ENCODE results near the gene MBD3L2B. TPM values are rescaled to one million over a fixed set of nuclear protein-coding genes. Genes with fewer than 3 reads are reported as not detected.

Gene MBD3L2B
- total and polyA plus RNA-seq, 9 of the 15 experiments (the other 6 are each of a cell fraction or from before 2014, with no cell fraction given) = not detected

DNA sequence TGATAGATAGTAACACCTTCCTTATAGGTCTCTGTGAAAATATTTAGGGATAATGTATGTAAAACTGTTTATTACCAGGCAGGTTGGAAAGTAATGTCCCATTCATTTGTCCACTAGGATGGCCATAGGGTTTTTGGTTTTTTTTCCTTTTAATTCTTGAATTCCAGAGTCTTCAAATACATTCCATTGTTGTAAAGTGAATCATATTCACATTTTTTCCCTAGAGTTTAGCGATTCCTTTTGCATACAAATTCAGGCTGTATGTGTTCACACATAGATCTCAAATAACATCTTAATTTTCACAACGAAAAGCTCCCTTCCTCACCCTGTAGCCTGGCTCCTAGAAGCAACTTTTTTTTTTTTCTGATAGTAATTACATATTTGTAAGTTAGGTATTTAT is 46.5 kb upstream of the MBD3L2B start:
- ChIA-PET POLR2A (no interaction called here), CTCF (ENCODE audit: low intra/inter-chr PET ratio) (no interaction called here)
- Histone ChIP-seq H3K79me2 (ENCODE audit: control insufficient read depth, insufficient read depth, low read length) (peaks cover 13% of the 10 kb centered on the region), H3K4me2 (ENCODE audit: insufficient read depth, low read length) (no peak overlapping the region), H3K9me1 (ENCODE audit: control insufficient read depth, insufficient read depth, low read length) (no peaks in the 10 kb centered on the region), H3K36me3 (ENCODE audit: control insufficient read depth, insufficient read depth, low read length) (peaks cover 19% of the 10 kb centered on the region), H3K27me3 (ENCODE audit: control insufficient read depth in 2 of 2, insufficient read depth in 2 of 2, low read length in 2 of 2) (no peaks in the 10 kb centered on the region), H3K4me3 (no peak overlapping the region), H3K4me1 (replicated peaks in 1 of 2; ENCODE audit: control insufficient read depth in 2 of 2, insufficient read depth in 2 of 2, low read length in 2 of 2) (peaks cover 3 to 8% of the 10 kb centered on the region in 2 experiments; a peak in 2 of 5 replicates), H2AFZ (ENCODE audit: low read depth, low read length) (no peak overlapping the region), H4K20me1 (replicated peaks; ENCODE audit: control insufficient read depth, insufficient read depth, low read length) (no peaks in the 10 kb centered on the region), H3K9ac (ENCODE audit: insufficient read depth in 1 of 2, low read depth in 2 of 2, low read length in 2 of 2) (no peak overlapping the region), H3K9me3 (replicated peaks; ENCODE audit: control insufficient read depth, insufficient read depth, low read depth, low read length) (no peaks in the 10 kb centered on the region), H3K27ac (ENCODE audit: extremely low read depth, low read depth, low read length) (no peak overlapping the region)
- intact Hi-C loops (cut with micrococcal nuclease) (no loop called here), in situ Hi-C loops (cut with MboI) (loop anchor here (5.0 kb wide), 1 partner anchor 40 kb away; no protein-coding TSS in a partner anchor)
- ATAC-seq (no peak), FAIRE-seq (no peak), DNase-seq (ENCODE audit: extremely low read depth in 1 of 4, low spot score in 3 of 4) (no peak)
- 41% methylated on average over 2 of the region's 2 CpGs for WGBS (ENCODE audit: insufficient coverage, low coverage, missing lambda C conversion rate)
- no TSS peak for BruUV-seq (replicated peaks)
- TF ChIP-seq MEIS2 (IDR thresholded peaks at IDR 0.05; ENCODE audit: partially characterized antibody) (no peak), HDAC2 (IDR thresholded peaks at IDR 0.05) (no peak), ZNF175 (CRISPR knock-in tag; IDR thresholded peaks at IDR 0.05; ENCODE audit: low read depth) (no peak), ZNF253 (CRISPR knock-in tag; conservative IDR thresholded peaks at IDR 0.05) (no peak), ZNF696 (CRISPR knock-in tag; conservative IDR thresholded peaks at IDR 0.05) (no peak), RFX5 (IDR thresholded peaks at IDR 0.05; ENCODE audit: low read depth, low read length) (no peak), KLF6 (CRISPR knock-in tag; IDR thresholded peaks at IDR 0.05; ENCODE audit: borderline replicate concordance) (no peak), ZNF75A (CRISPR knock-in tag; IDR thresholded peaks at IDR 0.05) (no peak), RBM34 (IDR thresholded peaks at IDR 0.05; ENCODE audit: borderline replicate concordance, insufficient read depth, low read length) (no peak), FOXK2 (conservative IDR thresholded peaks at IDR 0.05 in 1 of 2, IDR thresholded peaks at IDR 0.05 in 1 of 2; ENCODE audit: low read depth in 2 of 2) (no peak), ZFP36 (IDR thresholded peaks at IDR 0.05; ENCODE audit: low read depth, low read length, partially characterized antibody) (no peak)
- TF ChIP-seq, protein P1, sequence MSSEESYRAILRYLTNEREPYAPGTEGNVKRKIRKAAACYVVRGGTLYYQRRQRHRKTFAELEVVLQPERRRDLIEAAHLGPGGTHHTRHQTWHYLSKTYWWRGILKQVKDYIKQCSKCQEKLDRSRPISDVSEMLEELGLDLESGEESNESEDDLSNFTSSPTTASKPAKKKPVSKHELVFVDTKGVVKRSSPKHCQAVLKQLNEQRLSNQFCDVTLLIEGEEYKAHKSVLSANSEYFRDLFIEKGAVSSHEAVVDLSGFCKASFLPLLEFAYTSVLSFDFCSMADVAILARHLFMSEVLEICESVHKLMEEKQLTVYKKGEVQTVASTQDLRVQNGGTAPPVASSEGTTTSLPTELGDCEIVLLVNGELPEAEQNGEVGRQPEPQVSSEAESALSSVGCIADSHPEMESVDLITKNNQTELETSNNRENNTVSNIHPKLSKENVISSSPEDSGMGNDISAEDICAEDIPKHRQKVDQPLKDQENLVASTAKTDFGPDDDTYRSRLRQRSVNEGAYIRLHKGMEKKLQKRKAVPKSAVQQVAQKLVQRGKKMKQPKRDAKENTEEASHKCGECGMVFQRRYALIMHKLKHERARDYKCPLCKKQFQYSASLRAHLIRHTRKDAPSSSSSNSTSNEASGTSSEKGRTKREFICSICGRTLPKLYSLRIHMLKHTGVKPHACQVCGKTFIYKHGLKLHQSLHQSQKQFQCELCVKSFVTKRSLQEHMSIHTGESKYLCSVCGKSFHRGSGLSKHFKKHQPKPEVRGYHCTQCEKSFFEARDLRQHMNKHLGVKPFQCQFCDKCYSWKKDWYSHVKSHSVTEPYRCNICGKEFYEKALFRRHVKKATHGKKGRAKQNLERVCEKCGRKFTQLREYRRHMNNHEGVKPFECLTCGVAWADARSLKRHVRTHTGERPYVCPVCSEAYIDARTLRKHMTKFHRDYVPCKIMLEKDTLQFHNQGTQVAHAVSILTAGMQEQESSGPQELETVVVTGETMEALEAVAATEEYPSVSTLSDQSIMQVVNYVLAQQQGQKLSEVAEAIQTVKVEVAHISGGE (CRISPR knock-in tag; IDR thresholded peaks at IDR 0.05) = no peak
- TF ChIP-seq, protein P2, sequence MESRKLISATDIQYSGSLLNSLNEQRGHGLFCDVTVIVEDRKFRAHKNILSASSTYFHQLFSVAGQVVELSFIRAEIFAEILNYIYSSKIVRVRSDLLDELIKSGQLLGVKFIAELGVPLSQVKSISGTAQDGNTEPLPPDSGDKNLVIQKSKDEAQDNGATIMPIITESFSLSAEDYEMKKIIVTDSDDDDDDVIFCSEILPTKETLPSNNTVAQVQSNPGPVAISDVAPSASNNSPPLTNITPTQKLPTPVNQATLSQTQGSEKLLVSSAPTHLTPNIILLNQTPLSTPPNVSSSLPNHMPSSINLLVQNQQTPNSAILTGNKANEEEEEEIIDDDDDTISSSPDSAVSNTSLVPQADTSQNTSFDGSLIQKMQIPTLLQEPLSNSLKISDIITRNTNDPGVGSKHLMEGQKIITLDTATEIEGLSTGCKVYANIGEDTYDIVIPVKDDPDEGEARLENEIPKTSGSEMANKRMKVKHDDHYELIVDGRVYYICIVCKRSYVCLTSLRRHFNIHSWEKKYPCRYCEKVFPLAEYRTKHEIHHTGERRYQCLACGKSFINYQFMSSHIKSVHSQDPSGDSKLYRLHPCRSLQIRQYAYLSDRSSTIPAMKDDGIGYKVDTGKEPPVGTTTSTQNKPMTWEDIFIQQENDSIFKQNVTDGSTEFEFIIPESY (CRISPR knock-in tag; IDR thresholded peaks at IDR 0.05) = no peak
